Suppressor macrophage treated with lipopolysaccharide for 1 hour (primary cell): ENCODE data around the gene BIN1.

Experiments
- DNase-seq, 3 donors: peaks; one replicate each; pipeline ENCODE4 v3.0.0-alpha.2; 2020 to 2022

BIN1 gene

DNA sequence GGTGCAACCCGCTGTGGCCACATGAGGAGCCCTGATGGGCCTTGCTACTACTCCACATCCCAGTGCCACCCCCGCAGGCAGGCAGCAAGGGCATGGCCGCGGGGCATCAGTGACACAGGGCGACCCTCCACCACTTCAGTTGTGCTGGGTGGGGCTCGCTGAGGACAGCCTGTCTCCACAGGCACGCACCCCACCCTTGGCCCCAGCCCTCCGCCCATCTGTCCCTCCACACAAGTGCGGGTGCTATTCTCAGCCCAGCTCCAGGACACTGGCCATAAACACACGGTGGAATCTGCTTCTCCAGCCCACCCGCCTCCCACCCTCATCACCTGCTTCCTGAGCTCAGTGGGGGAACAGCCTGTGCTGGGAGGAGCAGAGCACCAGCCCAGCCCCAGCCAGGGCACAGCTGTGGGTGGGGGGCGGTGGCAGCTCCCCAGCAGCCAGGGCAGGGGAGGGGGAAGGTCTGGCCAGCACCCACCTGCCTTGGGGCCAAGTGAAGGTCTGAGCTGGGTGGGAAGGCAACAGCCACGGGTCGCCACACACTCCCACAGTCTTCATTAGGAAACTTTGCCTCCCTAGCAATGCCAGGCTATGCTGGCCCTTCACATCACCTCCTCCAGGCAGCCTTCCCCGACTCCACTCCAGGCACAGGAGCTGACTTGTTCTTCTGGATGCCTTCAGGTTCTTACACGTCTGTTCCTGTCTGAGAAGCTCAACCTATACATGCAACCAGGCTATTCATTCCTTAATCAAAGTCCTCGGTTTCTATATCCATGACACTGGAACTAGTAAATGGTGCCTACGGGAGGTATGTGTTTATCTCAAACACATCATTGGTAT lies 16.5 kb downstream of the BIN1 start:
- no peak for DNase-seq

DNA sequence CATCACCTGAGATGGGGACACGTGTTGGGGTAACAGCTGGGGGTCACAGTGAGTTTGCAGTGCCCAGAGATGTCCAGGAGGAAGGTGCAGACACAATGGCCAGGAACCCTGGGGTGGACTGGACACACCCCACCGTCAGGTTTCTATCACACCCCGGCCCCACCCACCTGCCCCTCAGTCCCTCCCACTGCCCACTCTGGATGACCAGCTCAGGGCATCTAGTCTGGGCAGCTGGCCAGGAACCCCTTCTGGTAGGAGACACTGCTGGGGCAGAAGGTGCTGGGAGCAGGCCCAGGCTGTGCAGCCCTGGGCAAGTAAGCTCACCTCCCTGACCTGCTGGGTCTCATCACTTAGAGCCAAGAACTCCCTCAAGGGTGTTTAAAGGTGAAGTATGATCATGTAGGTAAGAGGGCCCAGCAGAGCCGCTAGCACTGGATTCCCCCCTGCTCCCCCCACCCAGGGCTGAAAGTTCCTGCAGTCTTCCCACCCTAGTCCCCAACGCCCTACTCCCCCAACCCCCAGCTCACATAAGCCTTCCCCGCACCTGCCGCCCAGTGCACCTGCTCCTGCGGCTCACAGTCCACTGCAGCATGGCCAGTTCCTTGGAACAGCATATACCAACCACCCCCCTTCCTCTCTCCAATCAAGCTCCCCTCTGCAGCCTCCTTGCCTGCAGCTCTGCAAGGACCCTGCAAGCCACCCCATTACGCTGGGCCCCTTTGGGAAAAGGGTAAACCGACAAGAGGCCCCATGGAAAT lies 17.3 kb downstream of the BIN1 start:
- DNase-seq = no peak

DNA sequence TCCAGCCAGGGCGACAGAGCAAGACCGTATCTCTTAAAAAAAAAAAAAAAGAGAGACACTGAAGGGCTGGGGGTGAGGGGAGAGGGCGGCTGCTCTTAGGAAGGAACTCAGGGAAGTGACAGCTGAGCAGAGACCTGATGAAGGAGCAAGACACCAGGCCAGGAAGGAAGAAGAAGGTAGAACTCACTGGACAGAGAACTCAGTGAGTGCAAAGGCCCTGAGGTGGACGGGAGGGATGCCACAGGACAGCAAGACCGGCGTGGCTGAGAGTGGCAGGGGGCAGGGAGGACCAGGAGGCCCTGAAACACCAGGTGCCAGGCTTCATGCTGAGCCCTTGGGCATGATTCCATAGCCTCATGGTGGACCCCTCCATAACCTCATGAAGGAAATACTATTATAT lies 18.2 kb downstream of the BIN1 start:
- no peak for DNase-seq

GRCh38 chr2:127087791-127088495 lies 19.0 kb downstream of the BIN1 start:
- no peak for DNase-seq

GRCh38 chr2:127086990-127087790 lies 19.8 kb downstream of the BIN1 start:
- peak; percentile 84 to 92 (median 90) for DNase-seq

- DNase-seq = peak in 2 of 3 donors; percentile 50 to 61
Observed at GRCh38 chr2:127085317-127085681, 21.7 kb downstream of the BIN1 start.

DNA sequence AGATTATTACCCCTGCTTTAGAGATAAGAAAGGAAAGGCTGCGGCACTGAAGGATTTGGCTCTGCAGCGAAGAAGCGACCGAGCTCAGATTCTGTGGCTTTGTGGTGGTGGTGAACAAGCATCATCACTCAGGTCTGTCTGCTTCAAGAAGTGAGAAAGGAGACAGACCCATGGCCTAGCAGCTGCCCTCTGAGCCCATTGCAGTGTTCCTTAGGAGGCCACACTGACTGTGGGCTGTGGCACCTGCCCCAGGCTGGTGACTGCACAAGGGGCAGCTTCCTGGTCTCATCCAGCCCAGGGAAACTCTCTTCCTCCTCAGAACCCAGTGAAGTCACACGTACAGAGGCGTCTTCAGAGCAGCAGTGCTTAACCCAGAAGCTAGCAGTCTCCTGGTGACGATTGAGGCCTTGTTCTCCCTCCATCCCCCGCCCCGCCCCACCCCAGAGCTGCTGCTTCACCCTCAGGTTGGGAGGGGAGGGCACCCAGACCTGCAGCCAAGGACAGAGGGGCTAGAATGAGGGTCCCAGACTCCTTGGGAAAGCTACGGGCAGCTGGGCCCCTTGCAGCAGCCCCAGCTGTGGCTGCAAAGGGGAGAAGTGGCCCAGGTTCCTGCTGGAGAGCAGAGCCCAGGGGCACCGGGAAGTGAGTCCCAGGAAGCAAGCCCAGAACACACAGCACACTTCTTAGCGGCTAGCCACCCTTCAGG lies 22.2 kb downstream of the BIN1 start:
- peak; percentile 56 to 71 (median 62) for DNase-seq

DNA sequence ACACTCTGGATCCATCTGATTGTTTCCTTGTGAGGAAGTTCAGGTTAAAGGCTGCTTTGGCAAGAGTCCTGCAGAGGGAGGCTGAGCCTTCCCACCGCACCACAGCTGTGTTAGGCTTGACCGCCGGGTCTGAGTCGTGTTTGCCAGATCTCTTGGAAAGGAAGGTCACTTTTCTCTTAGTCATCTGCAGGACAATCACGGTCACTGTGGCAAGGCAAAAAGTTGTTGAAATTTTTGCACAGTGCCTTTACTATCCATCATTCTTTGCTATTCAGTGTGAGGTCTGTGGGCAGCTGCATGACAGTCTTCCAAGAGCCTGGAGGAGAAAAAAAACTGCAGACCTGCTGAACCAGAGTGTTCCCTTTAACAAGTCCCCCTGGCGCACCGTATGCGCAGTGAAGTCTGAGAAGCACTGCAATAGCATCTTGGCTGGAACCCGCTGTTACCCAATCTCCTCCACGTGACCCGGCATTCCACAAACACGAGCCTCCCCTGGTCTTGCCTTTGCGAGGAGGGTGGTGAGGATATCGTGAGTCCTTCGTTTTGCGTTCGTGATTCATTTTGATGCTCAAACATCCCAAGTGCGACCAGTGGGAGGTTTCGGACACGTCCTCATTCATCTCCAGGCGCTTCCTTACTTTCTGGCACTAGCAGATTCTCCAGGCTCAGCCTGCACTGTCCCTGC lies 23.0 kb downstream of the BIN1 start:
- DNase-seq = peak in 2 of 3 donors; percentile 59 to 68

DNA sequence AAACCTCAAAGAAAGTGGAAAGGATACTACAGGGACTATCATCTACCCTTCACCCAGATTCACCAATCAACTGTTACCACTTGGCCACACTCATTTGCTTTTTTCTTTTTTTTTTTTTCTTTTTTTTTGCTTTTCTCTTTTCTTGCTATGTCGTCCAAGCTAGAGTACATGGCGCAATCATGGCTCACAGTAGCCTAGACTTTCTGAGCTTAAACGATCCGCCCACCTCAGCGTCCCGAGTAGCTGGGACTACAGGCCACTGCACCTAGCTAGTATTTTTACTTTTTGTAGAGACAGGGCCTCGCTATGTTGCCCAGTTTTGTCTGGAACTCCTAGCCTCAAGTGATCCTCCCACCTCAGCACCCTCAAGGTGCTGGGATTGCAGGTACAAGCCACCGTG lies 24.0 kb downstream of the BIN1 start:
- peak in 1 of 3 donors; percentile 57 for DNase-seq

- DNase-seq = peak; percentile 71 to 83 (median 75)
Observed at GRCh38 chr2:127081826-127082633, 24.9 kb downstream of the BIN1 start.

- peak; percentile 92 to 93 (median 93) for DNase-seq
Observed at GRCh38 chr2:127080938-127081755, 25.8 kb downstream of the BIN1 start.

- no peak for DNase-seq
Observed at GRCh38 chr2:127080226-127080937, 26.6 kb downstream of the BIN1 start.

- peak in 2 of 3 donors; percentile 24 to 27 for DNase-seq
Observed at GRCh38 chr2:127079358-127079920, 27.5 kb downstream of the BIN1 start.

GRCh38 chr2:127078666-127079270 lies 28.2 kb downstream of the BIN1 start:
- no peak for DNase-seq

DNA sequence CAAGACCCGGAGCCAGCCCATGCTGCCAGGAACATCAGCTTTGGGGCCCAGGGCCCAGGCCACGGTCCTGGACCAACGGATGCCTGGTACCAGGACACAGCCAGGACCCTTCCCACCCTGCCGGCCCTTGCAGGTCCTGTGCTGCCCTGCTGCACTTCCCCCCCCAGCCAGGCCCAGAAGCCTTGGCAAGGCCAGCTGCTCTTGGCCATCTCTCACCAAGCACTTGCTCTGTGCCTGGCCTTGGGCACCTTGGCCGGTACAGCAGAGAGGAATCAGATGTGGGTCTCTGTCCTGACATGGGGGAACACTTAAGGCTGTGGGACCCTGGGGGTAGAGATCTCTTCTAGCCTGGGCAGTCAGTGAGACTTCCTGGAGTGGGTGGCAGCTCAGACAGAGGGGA lies 28.9 kb downstream of the BIN1 start:
- no peak for DNase-seq

- no peak for DNase-seq
Observed at GRCh38 chr2:127076924-127077323, 30.0 kb downstream of the BIN1 start.

DNA sequence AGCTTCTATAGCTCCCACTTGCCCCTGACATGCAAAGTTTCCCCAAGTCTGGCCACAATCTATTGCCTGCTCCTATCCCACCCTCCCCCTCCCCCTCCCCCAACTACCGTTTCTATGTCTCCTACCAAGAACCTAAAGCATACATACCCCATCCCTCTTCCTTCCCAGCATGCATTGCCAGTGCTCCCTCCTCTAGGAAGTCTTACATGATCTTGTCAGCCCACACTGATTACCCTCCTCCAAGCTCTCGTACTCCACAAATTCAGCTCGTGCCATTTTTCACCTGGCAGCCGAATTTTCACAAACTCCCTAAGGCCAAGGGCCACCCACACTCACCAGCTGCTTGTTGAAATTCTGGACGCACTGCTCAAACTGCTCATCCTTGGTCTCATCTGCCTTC lies 30.7 kb downstream of the BIN1 start:
- DNase-seq = no peak

DNA sequence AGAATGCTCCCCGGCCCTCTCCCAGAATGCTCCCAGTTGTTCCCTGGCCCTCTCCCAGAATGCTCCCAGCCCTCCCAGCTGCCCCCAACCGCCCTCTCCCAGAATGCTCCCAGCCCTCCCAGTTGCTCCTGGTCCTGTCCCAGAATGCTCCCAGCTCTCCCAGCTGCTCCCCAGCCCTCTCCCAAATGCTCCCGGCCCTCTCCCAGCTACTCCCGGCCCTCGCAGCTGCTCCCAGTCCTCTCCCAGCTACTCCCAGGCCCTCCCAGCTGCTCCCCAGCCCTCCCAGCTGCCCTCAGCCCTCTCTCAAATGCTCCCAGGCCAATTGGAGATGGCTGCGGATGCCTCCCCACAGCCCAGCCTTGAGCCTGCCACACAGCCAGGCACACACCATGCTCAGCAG lies 31.1 kb downstream of the BIN1 start:
- DNase-seq = no peak
